ENCODE measurements around the gene PACSIN2.

The PACSIN2 gene

GRCh38 chr22:42986115-42986514 is 28.8 kb downstream of the PACSIN2 start:
- no peak for DNase-seq (ENCODE audit: low read depth)
- H3K4me3 ChIP-seq (ENCODE audit: control insufficient read depth, low read depth, low read length) = no peak overlapping the region
- TF ChIP-seq CTCF (conservative IDR thresholded peaks at IDR 0.05; ENCODE audit: control insufficient read depth, insufficient read depth, low read depth, low read length) = no peak

DNA sequence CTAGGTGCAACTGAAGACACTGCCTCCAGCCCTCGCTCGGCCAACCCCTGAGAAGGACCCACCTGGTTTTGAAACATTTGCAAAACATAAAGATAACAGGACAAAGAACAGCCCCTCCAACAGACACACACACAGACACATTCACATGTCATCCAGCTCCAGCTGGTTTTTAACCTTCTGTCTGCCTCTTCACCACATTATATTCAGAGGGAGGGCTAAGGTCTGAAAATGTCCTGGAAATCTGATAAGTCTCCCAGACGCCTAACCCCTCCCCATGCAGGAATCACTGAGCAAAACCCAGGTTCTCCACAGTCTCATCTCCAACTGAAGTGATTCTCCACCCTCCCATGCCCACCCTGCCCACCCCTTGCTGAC is 29.4 kb downstream of the PACSIN2 start:
- H3K4me3 ChIP-seq (ENCODE audit: control insufficient read depth, low read depth, low read length) = no peak overlapping the region
- TF ChIP-seq CTCF (conservative IDR thresholded peaks at IDR 0.05; ENCODE audit: control insufficient read depth, insufficient read depth, low read depth, low read length) = no peak
- DNase-seq (ENCODE audit: low read depth) = no peak

DNA sequence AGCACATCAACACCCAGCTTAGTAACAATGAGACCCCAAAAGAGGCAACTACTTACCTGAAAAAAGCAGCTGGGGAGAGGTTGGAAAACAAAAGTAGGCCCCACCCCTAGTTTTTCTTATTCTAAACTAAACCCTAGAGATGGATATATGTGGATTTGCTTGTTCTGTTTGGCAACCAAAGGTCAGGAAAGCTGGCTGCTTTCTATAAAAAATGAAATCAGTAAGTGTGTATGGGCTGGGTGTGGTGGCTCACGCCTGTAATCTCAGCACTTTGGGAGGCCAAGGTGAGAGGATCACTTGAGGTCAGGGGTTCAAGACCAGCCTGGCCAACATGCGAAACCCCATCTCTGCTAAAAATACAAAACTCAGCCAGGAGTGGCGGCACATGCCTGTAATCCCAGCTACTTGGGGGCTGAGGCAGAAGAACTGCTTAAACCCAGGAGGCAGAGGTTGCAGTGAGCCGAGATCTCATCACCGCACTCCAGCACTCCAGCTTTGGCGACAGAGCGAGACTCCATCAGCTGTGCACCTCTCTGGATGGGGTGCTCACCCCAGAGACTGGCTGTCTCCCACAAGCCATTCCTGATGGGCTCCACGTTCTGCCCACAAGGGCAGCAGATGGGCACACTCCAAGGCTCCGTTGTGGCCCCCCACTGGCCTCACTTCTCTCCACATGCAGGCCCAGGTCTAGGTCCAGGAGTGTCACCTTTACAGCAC is 30.0 kb downstream of the PACSIN2 start:
- no peak for DNase-seq (ENCODE audit: low read depth)
- no peak overlapping the region for H3K4me3 ChIP-seq (ENCODE audit: control insufficient read depth, low read depth, low read length)
- TF ChIP-seq CTCF (conservative IDR thresholded peaks at IDR 0.05; ENCODE audit: control insufficient read depth, insufficient read depth, low read depth, low read length) = no peak

GRCh38 chr22:42984397-42984796 is 30.6 kb downstream of the PACSIN2 start:
- H3K4me3 ChIP-seq (ENCODE audit: control insufficient read depth, low read depth, low read length) = no peak overlapping the region
- no peak for DNase-seq (ENCODE audit: low read depth)
- TF ChIP-seq CTCF (conservative IDR thresholded peaks at IDR 0.05; ENCODE audit: control insufficient read depth, insufficient read depth, low read depth, low read length) = no peak

GRCh38 chr22:42983470-42983869 is 31.5 kb downstream of the PACSIN2 start:
- H3K4me3 ChIP-seq (ENCODE audit: control insufficient read depth, low read depth, low read length) = no peak overlapping the region
- DNase-seq (ENCODE audit: low read depth) = no peak
- no peak for TF ChIP-seq CTCF (conservative IDR thresholded peaks at IDR 0.05; ENCODE audit: control insufficient read depth, insufficient read depth, low read depth, low read length)

- no peak for TF ChIP-seq CTCF (conservative IDR thresholded peaks at IDR 0.05; ENCODE audit: control insufficient read depth, insufficient read depth, low read depth, low read length)
- DNase-seq (ENCODE audit: low read depth) = no peak
- H3K4me3 ChIP-seq (ENCODE audit: control insufficient read depth, low read depth, low read length) = no peak overlapping the region
Observed at GRCh38 chr22:42979606-42980005, 35.3 kb downstream of the PACSIN2 start.
